Activated CD4-positive, alpha-beta memory T cell treated with anti-CD3 and anti-CD28 coated beads for 36 hours (primary cell): ENCODE data around the gene KLHL7. TPM values are rescaled to one million over a fixed set of nuclear protein-coding genes. Genes with fewer than 3 reads are reported as not detected.
"Not testable (repeated sequence)": the region's sequence is repeated elsewhere in the genome, so short reads cannot be mapped to it uniquely, and the experiment has no call there.

Experiments used
- CTCF ChIA-PET: fragments of 350-600 bp; sonication (Branson Sonifier 250); formaldehyde crosslinking; loops from one replicate; lab custom pipeline; 2021; ENCODE audit warnings: antibody characterized with exemption, inconsistent platforms; lab: Charles Lee
- POLR2A ChIA-PET: fragments of 350-600 bp; sonication (Branson Sonifier 250); formaldehyde crosslinking; loops from one replicate; lab custom pipeline; 2021; ENCODE audit warnings: antibody characterized with exemption; lab: Charles Lee
- DNase-seq: peaks from one replicate; pipeline ENCODE4 v3.0.0-alpha.2; 2020
- H3K27ac Mint-ChIP-seq: one replicate; pipeline ENCODE4 v1.8.0; 2021; ENCODE audit warnings: mixed read lengths
- H3K27me3 Mint-ChIP-seq: one replicate; pipeline ENCODE4 v1.8.0; 2021; ENCODE audit warnings: mixed read lengths
- H3K36me3 Mint-ChIP-seq: one replicate; pipeline ENCODE4 v1.8.0; 2021; ENCODE audit warnings: mixed read lengths
- H3K4me1 Mint-ChIP-seq: one replicate; pipeline ENCODE4 v1.8.0; 2021; ENCODE audit warnings: low read depth, mixed read lengths
- H3K4me3 Mint-ChIP-seq: one replicate; pipeline ENCODE4 v1.8.0; 2021; ENCODE audit warnings: mild to moderate bottlenecking, mixed read lengths
- H3K9me3 Mint-ChIP-seq: one replicate; pipeline ENCODE4 v1.8.0; 2021; ENCODE audit warnings: mixed read lengths
- intact Hi-C: fragments of 100-400 bp; cut with micrococcal nuclease; formaldehyde crosslinking; loops from one replicate; pipeline ENCODE4 v1.15.1; 2023
- total RNA-seq, 2 experiments: library from RNA; stranded (reverse); gene quantifications; one replicate each; pipeline ENCODE4 v1.2.3, GENCODE V29; 2021

Gene KLHL7
- total RNA-seq, 2 experiments from 2014 or later: 24.3 to 24.8 TPM

GRCh38 chr7:23108995-23109394 lies 3.4 kb downstream of the KLHL7 start:
- Mint-ChIP-seq H3K36me3 (no peaks in the 10 kb centered on the region), H3K4me3 (no peak overlapping the region), H3K27ac (no peak overlapping the region), H3K9me3 (no peaks in the 10 kb centered on the region), H3K27me3 (no peaks in the 10 kb centered on the region), H3K4me1 (peaks cover 48% of the 10 kb centered on the region)
- DNase-seq: no peak
- intact Hi-C loops: loop anchor here (5.0 kb wide), 4 partner anchors 257 to 488 kb away; partner anchors contain the start of genes CCDC126, TOMM7 and TRA2A
- POLR2A ChIA-PET: no interaction called here
- CTCF ChIA-PET: no interaction called here

- intact Hi-C loops: loop anchor here (5.0 kb wide), 4 partner anchors 257 to 488 kb away; partner anchors contain the start of genes CCDC126, TOMM7 and TRA2A
- CTCF ChIA-PET: interaction anchor here (1.7 kb wide), 1 partner anchor 23 kb away, joined by 4 read pairs; no protein-coding TSS in a partner anchor
- Mint-ChIP-seq H3K9me3 (no peaks in the 10 kb centered on the region), H3K4me3 (no peak overlapping the region), H3K27ac (no peak overlapping the region), H3K36me3 (no peaks in the 10 kb centered on the region), H3K27me3 (no peaks in the 10 kb centered on the region), H3K4me1 (peaks cover 48% of the 10 kb centered on the region)
- no peak for DNase-seq
- POLR2A ChIA-PET: no interaction called here
Observed at GRCh38 chr7:23109470-23109869, 3.9 kb downstream of the KLHL7 start.

- Mint-ChIP-seq H3K9me3 (no peaks in the 10 kb centered on the region), H3K36me3 (peaks cover 2% of the 10 kb centered on the region), H3K27ac (no peak overlapping the region), H3K4me1 (peaks cover 13% of the 10 kb centered on the region), H3K4me3 (no peak overlapping the region), H3K27me3 (no peaks in the 10 kb centered on the region)
- ChIA-PET CTCF (interaction anchor here (0.9 kb wide), 1 partner anchor 30 kb away, joined by 3 read pairs; no protein-coding TSS in a partner anchor), POLR2A (interaction anchor here (1.0 kb wide), 1 partner anchor 9 kb away, joined by 3 read pairs; no protein-coding TSS in a partner anchor)
- DNase-seq: no peak
- intact Hi-C loops: no loop called here
Observed at GRCh38 chr7:23114896-23115295, 9.3 kb downstream of the KLHL7 start.

GRCh38 chr7:23115991-23116390 lies 10.4 kb downstream of the KLHL7 start:
- intact Hi-C loops: no loop called here
- Mint-ChIP-seq H3K4me1 (peaks cover 9% of the 10 kb centered on the region), H3K4me3 (no peak overlapping the region), H3K9me3 (no peaks in the 10 kb centered on the region), H3K27ac (no peak overlapping the region), H3K36me3 (peaks cover 2% of the 10 kb centered on the region), H3K27me3 (no peaks in the 10 kb centered on the region)
- DNase-seq: no peak
- ChIA-PET CTCF (interaction anchor here (0.9 to 1.3 kb wide), 2 partner anchors 31 to 157 kb away, joined by 3 read pairs; no protein-coding TSS in a partner anchor), POLR2A (no interaction called here)

- CTCF ChIA-PET: interaction anchor here (1.2 kb wide), 1 partner anchor 63 kb away, joined by 3 read pairs; no protein-coding TSS in a partner anchor
- intact Hi-C loops: no loop called here
- H3K9me3 Mint-ChIP-seq: no peaks in the 10 kb centered on the region
Observed at GRCh38 chr7:23117841-23118240, 12.3 kb downstream of the KLHL7 start.

GRCh38 chr7:23120106-23120505 lies 14.5 kb downstream of the KLHL7 start:
- H3K27ac Mint-ChIP-seq: no peak overlapping the region
- intact Hi-C loops: no loop called here
- H3K36me3 Mint-ChIP-seq: peaks cover 8% of the 10 kb centered on the region
- peak; percentile 21 for DNase-seq
- no peaks in the 10 kb centered on the region for H3K9me3 Mint-ChIP-seq
- ChIA-PET CTCF (interaction anchor here (2.4 kb wide), 1 partner anchor 34 kb away, joined by 5 read pairs; no protein-coding TSS in a partner anchor), POLR2A (no interaction called here)
- H3K4me3 Mint-ChIP-seq: no peak overlapping the region
- peaks cover 5% of the 10 kb centered on the region for H3K4me1 Mint-ChIP-seq
- H3K27me3 Mint-ChIP-seq: no peaks in the 10 kb centered on the region

More at GRCh38 chr7:23117841-23118240, 12.3 kb downstream of the KLHL7 start:
- H3K4me1 Mint-ChIP-seq: peaks cover 7% of the 10 kb centered on the region
- H3K4me3 Mint-ChIP-seq: no peak overlapping the region
- H3K27me3 Mint-ChIP-seq: no peaks in the 10 kb centered on the region
- no peak for DNase-seq
- POLR2A ChIA-PET: no interaction called here
- H3K27ac Mint-ChIP-seq: no peak overlapping the region
- H3K36me3 Mint-ChIP-seq: peaks cover 2% of the 10 kb centered on the region

- Mint-ChIP-seq H3K4me1 (peaks cover 5% of the 10 kb centered on the region), H3K27me3 (no peaks in the 10 kb centered on the region), H3K4me3 (no peak overlapping the region), H3K36me3 (peaks cover 13% of the 10 kb centered on the region), H3K9me3 (no peaks in the 10 kb centered on the region), H3K27ac (no peak overlapping the region)
- ChIA-PET POLR2A (no interaction called here), CTCF (interaction anchor here (2.4 kb wide), 1 partner anchor 35 kb away, joined by 5 read pairs; no protein-coding TSS in a partner anchor)
- intact Hi-C loops: no loop called here
- no peak for DNase-seq
Observed at GRCh38 chr7:23121165-23121564, 15.6 kb downstream of the KLHL7 start.

GRCh38 chr7:23123007-23123406 lies 17.4 kb downstream of the KLHL7 start:
- intact Hi-C loops: no loop called here
- no peak for DNase-seq
- Mint-ChIP-seq H3K27ac (no peak overlapping the region), H3K36me3 (peaks cover 23% of the 10 kb centered on the region), H3K27me3 (no peaks in the 10 kb centered on the region), H3K9me3 (no peaks in the 10 kb centered on the region), H3K4me3 (no peak overlapping the region), H3K4me1 (peaks cover 2% of the 10 kb centered on the region)
- POLR2A ChIA-PET: no interaction called here
- CTCF ChIA-PET: no interaction called here

GRCh38 chr7:23123465-23123864 lies 17.9 kb downstream of the KLHL7 start:
- H3K4me1 Mint-ChIP-seq: peaks cover 2% of the 10 kb centered on the region
- peaks cover 25% of the 10 kb centered on the region for H3K36me3 Mint-ChIP-seq
- no peak overlapping the region for H3K27ac Mint-ChIP-seq
- intact Hi-C loops: no loop called here
- POLR2A ChIA-PET: interaction anchor here (0.6 kb wide), 1 partner anchor 16 kb away, joined by 3 read pairs; no protein-coding TSS in a partner anchor
- CTCF ChIA-PET: no interaction called here
- H3K4me3 Mint-ChIP-seq: no peak overlapping the region
- H3K27me3 Mint-ChIP-seq: no peaks in the 10 kb centered on the region
- no peaks in the 10 kb centered on the region for H3K9me3 Mint-ChIP-seq
- DNase-seq: no peak

GRCh38 chr7:23129036-23129435 lies 23.5 kb downstream of the KLHL7 start:
- CTCF ChIA-PET: no interaction called here
- H3K36me3 Mint-ChIP-seq: peaks cover 40% of the 10 kb centered on the region

GRCh38 chr7:23131799-23132198 lies 26.2 kb downstream of the KLHL7 start:
- peaks cover 25% of the 10 kb centered on the region for H3K36me3 Mint-ChIP-seq
- H3K27ac Mint-ChIP-seq, DNase-seq, intact Hi-C loops, CTCF ChIA-PET, H3K4me1 Mint-ChIP-seq, H3K27me3 Mint-ChIP-seq, H3K4me3 Mint-ChIP-seq, POLR2A ChIA-PET, H3K9me3 Mint-ChIP-seq: not testable (repeated sequence)

More at GRCh38 chr7:23129036-23129435, 23.5 kb downstream of the KLHL7 start:
- intact Hi-C loops: no loop called here
- no peak for DNase-seq
- H3K27me3 Mint-ChIP-seq: no peaks in the 10 kb centered on the region
- H3K4me3 Mint-ChIP-seq: no peak overlapping the region
- H3K27ac Mint-ChIP-seq: no peak overlapping the region
- no peaks in the 10 kb centered on the region for H3K4me1 Mint-ChIP-seq
- peaks cover 4% of the 10 kb centered on the region for H3K9me3 Mint-ChIP-seq
- POLR2A ChIA-PET: no interaction called here

GRCh38 chr7:23133797-23134196 lies 28.2 kb downstream of the KLHL7 start:
- DNase-seq: no peak
- intact Hi-C loops: no loop called here
- POLR2A ChIA-PET: no interaction called here
- Mint-ChIP-seq H3K36me3 (peaks cover 18% of the 10 kb centered on the region), H3K4me1 (no peaks in the 10 kb centered on the region), H3K27me3 (no peaks in the 10 kb centered on the region), H3K4me3 (no peak overlapping the region), H3K9me3 (peaks cover 4% of the 10 kb centered on the region), H3K27ac (no peak overlapping the region)
- CTCF ChIA-PET: no interaction called here

GRCh38 chr7:23135755-23136154 lies 30.2 kb downstream of the KLHL7 start:
- DNase-seq: no peak
- no peaks in the 10 kb centered on the region for H3K27me3 Mint-ChIP-seq
- POLR2A ChIA-PET: no interaction called here
- H3K4me1 Mint-ChIP-seq: no peaks in the 10 kb centered on the region
- no peak overlapping the region for H3K4me3 Mint-ChIP-seq
- no peak overlapping the region for H3K27ac Mint-ChIP-seq
- intact Hi-C loops: no loop called here
- peaks cover 4% of the 10 kb centered on the region for H3K9me3 Mint-ChIP-seq
- CTCF ChIA-PET: interaction anchor here (2.2 kb wide), 1 partner anchor 49 kb away, joined by 5 read pairs; no protein-coding TSS in a partner anchor
- H3K36me3 Mint-ChIP-seq: peaks cover 7% of the 10 kb centered on the region
